Kidney (tissue), 14 donors: ENCODE results near the gene PLCH2. TPM values are rescaled to one million over a fixed set of nuclear protein-coding genes. Genes with fewer than 3 reads are reported as not detected.
"Not testable (repeated sequence)": the region's sequence is repeated elsewhere in the genome, so short reads cannot be mapped to it uniquely, and the experiment has no call there.

Source experiments
- DNase-seq, 5 donors: peaks; one replicate each; pipeline ENCODE4 v3.0.0-alpha.2; 2013 to 2020
- FAIRE-seq: peaks from 2 replicates; lab custom pipeline; 2012; peaks lifted over from hg19 to GRCh38; lab: Jason Lieb, UNC
- H3K27ac ChIP-seq, 2 donors: one replicate each; pipeline ENCODE4 v1.7.0; 2013; ENCODE audit warnings: low read depth in 2 of 2, low read length in 2 of 2, inconsistent platforms in 1 of 2
- H3K27me3 ChIP-seq: one replicate; pipeline ENCODE4 v1.7.1; 2013; ENCODE audit warnings: low read length, inconsistent platforms; ENCODE audit not compliant: control insufficient read depth, insufficient read depth
- H3K36me3 ChIP-seq, 3 donors: one replicate each; pipeline versions ENCODE4 v1.7.0 to v1.7.1; 2013; ENCODE audit warnings: low read length in 3 of 3, control low read depth in 1 of 3, inconsistent platforms in 1 of 3; ENCODE audit not compliant: insufficient read depth in 3 of 3, control insufficient read depth in 2 of 3
- H3K4me1 ChIP-seq, 3 donors: one replicate each; pipeline versions ENCODE4 v1.7.0 to v1.7.1; 2013; ENCODE audit warnings: low read length in 3 of 3, inconsistent platforms in 1 of 3, low read depth in 1 of 3; ENCODE audit not compliant: control insufficient read depth in 2 of 3, insufficient read depth in 2 of 3
- H3K4me3 ChIP-seq, 3 donors: one replicate each; pipeline versions ENCODE4 v1.7.0 to v1.8.1; 2013; ENCODE audit warnings: low read length in 3 of 3, control low read depth in 1 of 3, inconsistent platforms in 1 of 3
- H3K9ac ChIP-seq, 3 donors: one replicate each; pipeline versions ENCODE4 v1.7.0 to v1.7.1; 2013; ENCODE audit warnings: low read length in 3 of 3, control low read depth in 1 of 3, inconsistent platforms in 1 of 3
- H3K9me3 ChIP-seq, 3 donors: one replicate each; pipeline versions ENCODE4 v1.7.0 to v1.7.1; 2013; ENCODE audit warnings: low read length in 3 of 3, control low read depth in 1 of 3, inconsistent platforms in 1 of 3; ENCODE audit not compliant: control insufficient read depth in 2 of 3, insufficient read depth in 1 of 3
- intact Hi-C: fragments of 100-400 bp; cut with DNase I; formaldehyde crosslinking; loops from one replicate; pipeline ENCODE4 v1.11.1; 2022
- polyA plus RNA-seq: library from polyadenylated mRNA; stranded (reverse); fragments of 350-450 nt; fragmentation: Illumina TruSeq; extraction: RNeasy Lipid Tissue Mini Kit (QIAGEN cat#74804); gene quantifications from one replicate; pipeline ENCODE4 v1.2.3, GENCODE V29; 2014; ENCODE audit warnings: low read depth, low replicate concordance; ENCODE audit not compliant: insufficient read depth
- total RNA-seq: library from RNA; stranded (reverse); fragmentation: NEBNext Ultra II Directional; extraction: Animal tissue kit (Norgen Biotek cat#: 25700); gene quantifications from one replicate; pipeline ENCODE4 v1.2.1, GENCODE V29; 2021
- TF ChIP-seq, protein P1 (sequence below): IDR thresholded peaks from 3 replicates; pipeline ENCODE4 v1.5.1; 2012; ENCODE audit warnings: mild to moderate bottlenecking, moderate library complexity, borderline replicate concordance; ENCODE audit not compliant: insufficient read depth; ENCODE audit errors: extremely low read depth
- donor health status: control.
- donor health status: control.
- donor health status: control.
- donor health status: control.
- donor health status: control.
- donor health status: DM: yes; HTN: yes; CAD: no.
- donor health status: Normal renal cell carcinoma (clear cell type).

The PLCH2 gene
- total and polyA plus RNA-seq, 2 donors from 2014 or later = 7.4 to 8.7 TPM

DNA sequence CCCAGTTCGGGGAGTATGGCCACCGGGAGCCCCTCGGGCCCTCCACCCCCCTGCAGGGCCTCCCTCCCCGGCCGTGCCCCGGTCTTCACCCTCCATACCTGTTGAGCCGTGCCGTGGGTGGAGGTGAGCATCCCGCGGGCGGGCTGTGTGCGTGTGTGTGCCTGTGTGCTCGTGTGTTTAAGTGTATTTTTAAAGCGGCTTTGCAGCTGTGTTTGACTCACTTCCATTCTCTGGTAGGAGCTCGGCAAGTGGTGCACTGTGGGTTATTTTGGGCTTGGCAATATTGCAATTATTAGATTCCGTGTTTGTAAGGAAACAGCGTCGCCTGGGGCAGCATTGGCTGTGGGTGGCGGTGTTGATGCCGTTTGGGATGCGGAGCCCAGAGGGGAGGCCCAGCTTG lies 20.3 kb upstream of the PLCH2 start:
- no peak overlapping the region for H3K4me3 ChIP-seq
- no peak overlapping the region for H3K27ac ChIP-seq
- TF ChIP-seq, protein P1, sequence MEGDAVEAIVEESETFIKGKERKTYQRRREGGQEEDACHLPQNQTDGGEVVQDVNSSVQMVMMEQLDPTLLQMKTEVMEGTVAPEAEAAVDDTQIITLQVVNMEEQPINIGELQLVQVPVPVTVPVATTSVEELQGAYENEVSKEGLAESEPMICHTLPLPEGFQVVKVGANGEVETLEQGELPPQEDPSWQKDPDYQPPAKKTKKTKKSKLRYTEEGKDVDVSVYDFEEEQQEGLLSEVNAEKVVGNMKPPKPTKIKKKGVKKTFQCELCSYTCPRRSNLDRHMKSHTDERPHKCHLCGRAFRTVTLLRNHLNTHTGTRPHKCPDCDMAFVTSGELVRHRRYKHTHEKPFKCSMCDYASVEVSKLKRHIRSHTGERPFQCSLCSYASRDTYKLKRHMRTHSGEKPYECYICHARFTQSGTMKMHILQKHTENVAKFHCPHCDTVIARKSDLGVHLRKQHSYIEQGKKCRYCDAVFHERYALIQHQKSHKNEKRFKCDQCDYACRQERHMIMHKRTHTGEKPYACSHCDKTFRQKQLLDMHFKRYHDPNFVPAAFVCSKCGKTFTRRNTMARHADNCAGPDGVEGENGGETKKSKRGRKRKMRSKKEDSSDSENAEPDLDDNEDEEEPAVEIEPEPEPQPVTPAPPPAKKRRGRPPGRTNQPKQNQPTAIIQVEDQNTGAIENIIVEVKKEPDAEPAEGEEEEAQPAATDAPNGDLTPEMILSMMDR = no peak
- no peaks in the 10 kb centered on the region for H3K36me3 ChIP-seq
- no peaks in the 10 kb centered on the region for H3K9me3 ChIP-seq
- DNase-seq = no peak
- no peaks in the 10 kb centered on the region for H3K4me1 ChIP-seq
- FAIRE-seq = no peak
- H3K9ac ChIP-seq = no peak overlapping the region
- intact Hi-C loops = no loop called here
- no peaks in the 10 kb centered on the region for H3K27me3 ChIP-seq

- intact Hi-C loops = no loop called here
- TF ChIP-seq, protein P1 = no peak
- Histone ChIP-seq H3K9me3 (no peaks in the 10 kb centered on the region), H3K4me1 (no peaks in the 10 kb centered on the region), H3K4me3 (no peak overlapping the region), H3K9ac (no peak overlapping the region), H3K27ac (no peak overlapping the region), H3K27me3 (no peaks in the 10 kb centered on the region), H3K36me3 (no peaks in the 10 kb centered on the region)
- DNase-seq (no peak), FAIRE-seq (no peak)
Observed at GRCh38 chr1:2457444-2457843, 18.6 kb upstream of the PLCH2 start.

DNA sequence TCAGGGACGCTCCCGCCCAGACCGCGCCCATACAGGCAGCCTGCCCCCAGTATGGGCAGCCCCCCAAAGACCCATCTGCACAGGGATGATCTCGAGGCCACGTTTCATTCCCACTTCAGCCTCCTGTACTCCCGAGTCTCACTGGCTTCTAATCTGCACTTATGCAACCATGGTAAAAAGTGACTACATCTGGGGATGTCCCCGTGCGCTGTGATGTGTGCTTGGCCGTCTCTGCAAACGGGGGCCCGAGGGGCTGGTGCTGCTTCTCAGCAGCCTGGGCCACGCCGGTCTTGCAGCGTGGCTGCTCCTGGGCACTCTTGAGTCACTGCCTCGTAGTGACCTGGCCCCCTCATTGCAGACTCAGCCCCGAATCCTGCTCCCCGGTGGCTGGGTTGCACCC lies 17.4 kb upstream of the PLCH2 start:
- H3K27ac ChIP-seq = no peak overlapping the region
- H3K4me3 ChIP-seq = no peak overlapping the region
- H3K9me3 ChIP-seq = no peaks in the 10 kb centered on the region
- H3K4me1 ChIP-seq = no peaks in the 10 kb centered on the region
- H3K36me3 ChIP-seq = no peaks in the 10 kb centered on the region
- intact Hi-C loops = no loop called here
- H3K27me3 ChIP-seq = no peaks in the 10 kb centered on the region
- FAIRE-seq (no peak), DNase-seq (no peak)
- H3K9ac ChIP-seq = no peak overlapping the region
- TF ChIP-seq, protein P1 = no peak

GRCh38 chr1:2459102-2459753 lies 16.9 kb upstream of the PLCH2 start:
- H3K4me3 ChIP-seq, H3K4me1 ChIP-seq, H3K9me3 ChIP-seq, H3K9ac ChIP-seq, H3K27me3 ChIP-seq, H3K27ac ChIP-seq, intact Hi-C loops, H3K36me3 ChIP-seq, DNase-seq, FAIRE-seq: not testable (repeated sequence)
